Measurements from ENCODE around the gene PAN3. TPM values are rescaled to one million over a fixed set of nuclear protein-coding genes. Genes with fewer than 3 reads are reported as not detected.
A peak's percentile ranks its signal among the peaks of the same experiment; 100 is the strongest.
"Not testable (repeated sequence)": the region's sequence is repeated elsewhere in the genome, so short reads cannot be mapped to it uniquely, and the experiment has no call there.

The PAN3 gene
- total RNA-seq, 1 experiment from 2014 or later = 18.5 TPM

DNA sequence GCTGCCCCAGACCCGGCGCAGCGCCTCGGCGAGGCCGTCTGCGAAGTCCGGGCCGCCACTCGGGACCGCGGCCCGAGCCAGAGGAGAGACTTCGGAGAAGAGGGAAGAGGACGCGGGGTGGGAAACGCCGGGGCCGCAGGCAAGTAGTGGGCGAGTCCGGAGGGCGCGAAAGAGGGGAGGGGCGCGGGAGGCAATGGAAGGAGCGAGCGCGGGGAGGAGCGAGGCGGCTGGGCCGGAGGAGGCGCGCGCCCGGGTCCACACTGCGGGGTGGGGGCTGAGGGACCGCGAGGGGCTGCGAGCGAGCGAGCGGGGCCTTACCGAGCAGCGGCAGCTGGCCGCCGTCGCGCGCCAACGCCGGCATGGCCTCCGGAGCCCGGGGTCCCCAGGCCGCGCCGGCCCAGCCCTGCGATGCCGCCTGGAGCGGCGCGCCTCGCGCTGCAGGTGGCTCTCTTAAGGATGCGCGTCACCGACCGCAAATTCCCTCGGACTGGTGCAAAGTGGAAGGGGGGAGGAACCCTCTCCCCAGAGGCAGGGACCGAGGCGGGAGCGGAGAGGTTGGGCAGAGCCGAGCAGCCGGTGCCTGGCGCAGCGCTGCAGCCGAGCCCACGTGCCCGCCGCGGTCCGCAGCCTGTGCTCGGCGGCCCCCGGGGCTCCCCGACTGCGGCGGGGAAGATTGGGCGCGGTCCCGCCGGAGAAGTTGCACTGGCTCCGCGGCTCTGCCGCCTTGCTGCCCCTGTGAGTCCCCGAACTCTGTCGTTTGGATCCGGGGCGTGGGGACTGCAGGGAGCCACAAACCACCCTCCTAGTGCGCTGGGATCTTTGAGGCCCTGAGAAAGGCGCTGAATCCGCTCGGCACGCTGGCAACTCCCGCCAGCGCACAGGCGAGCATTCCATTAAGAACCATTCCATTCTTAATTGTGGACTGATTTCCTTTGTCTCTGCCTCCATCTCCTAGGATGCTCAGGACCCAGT is 37.9 kb upstream of the PAN3 start, which contains the start of gene FLT3:
Gene FLT3 (minus strand): TSS at position 427 of the 972 bp plus-strand sequence. CDS start 66 bp downstream, at position 361.
- no TSS peak for BruUV-seq (replicated peaks)
- Histone ChIP-seq H3K36me3 (ENCODE audit: control insufficient read depth, insufficient read depth, low read length) (no peaks in the 10 kb centered on the region), H3K4me1 (ENCODE audit: control insufficient read depth, insufficient read depth, low read length) (no peaks in the 10 kb centered on the region), H3K4me3 (ENCODE audit: low read depth in 2 of 2, low read length in 2 of 2) (peak within 1 kb of the TSS; percentile 26 to 33), H3K27ac (ENCODE audit: low read length) (no peak within 1 kb of the TSS), H3K27me3 (ENCODE audit: control insufficient read depth, insufficient read depth, low read length) (peaks cover 31% of the 10 kb centered on the region), H3K9me3 (ENCODE audit: control insufficient read depth, insufficient read depth, low read depth, low read length) (no peaks in the 10 kb centered on the region)
- in situ Hi-C loops (cut with HindIII; ENCODE audit: low pct_unique_long_range_greater_than_20kb, low sequenced_read_pairs) (no loop called here), intact Hi-C loops (cut with micrococcal nuclease; ENCODE audit: unreplicated experiment) (no loop called here)
- POLR2A ChIA-PET = no interaction called here
- CTCF ChIA-PET = no interaction called here
- TF ChIP-seq POLR2AphosphoS5 (IDR thresholded peaks at IDR 0.05; ENCODE audit: low read depth, low read length) (no peak), SIN3A (IDR thresholded peaks at IDR 0.05; ENCODE audit: borderline replicate concordance, insufficient read depth, low read depth, low read length) (no peak), TCF7L2 (IDR thresholded peaks at IDR 0.05; ENCODE audit: low read depth, low read length) (no peak)
- TF ChIP-seq, protein P1, sequence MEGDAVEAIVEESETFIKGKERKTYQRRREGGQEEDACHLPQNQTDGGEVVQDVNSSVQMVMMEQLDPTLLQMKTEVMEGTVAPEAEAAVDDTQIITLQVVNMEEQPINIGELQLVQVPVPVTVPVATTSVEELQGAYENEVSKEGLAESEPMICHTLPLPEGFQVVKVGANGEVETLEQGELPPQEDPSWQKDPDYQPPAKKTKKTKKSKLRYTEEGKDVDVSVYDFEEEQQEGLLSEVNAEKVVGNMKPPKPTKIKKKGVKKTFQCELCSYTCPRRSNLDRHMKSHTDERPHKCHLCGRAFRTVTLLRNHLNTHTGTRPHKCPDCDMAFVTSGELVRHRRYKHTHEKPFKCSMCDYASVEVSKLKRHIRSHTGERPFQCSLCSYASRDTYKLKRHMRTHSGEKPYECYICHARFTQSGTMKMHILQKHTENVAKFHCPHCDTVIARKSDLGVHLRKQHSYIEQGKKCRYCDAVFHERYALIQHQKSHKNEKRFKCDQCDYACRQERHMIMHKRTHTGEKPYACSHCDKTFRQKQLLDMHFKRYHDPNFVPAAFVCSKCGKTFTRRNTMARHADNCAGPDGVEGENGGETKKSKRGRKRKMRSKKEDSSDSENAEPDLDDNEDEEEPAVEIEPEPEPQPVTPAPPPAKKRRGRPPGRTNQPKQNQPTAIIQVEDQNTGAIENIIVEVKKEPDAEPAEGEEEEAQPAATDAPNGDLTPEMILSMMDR (IDR thresholded peaks at IDR 0.05) = no peak
- TF ChIP-seq, protein P2, sequence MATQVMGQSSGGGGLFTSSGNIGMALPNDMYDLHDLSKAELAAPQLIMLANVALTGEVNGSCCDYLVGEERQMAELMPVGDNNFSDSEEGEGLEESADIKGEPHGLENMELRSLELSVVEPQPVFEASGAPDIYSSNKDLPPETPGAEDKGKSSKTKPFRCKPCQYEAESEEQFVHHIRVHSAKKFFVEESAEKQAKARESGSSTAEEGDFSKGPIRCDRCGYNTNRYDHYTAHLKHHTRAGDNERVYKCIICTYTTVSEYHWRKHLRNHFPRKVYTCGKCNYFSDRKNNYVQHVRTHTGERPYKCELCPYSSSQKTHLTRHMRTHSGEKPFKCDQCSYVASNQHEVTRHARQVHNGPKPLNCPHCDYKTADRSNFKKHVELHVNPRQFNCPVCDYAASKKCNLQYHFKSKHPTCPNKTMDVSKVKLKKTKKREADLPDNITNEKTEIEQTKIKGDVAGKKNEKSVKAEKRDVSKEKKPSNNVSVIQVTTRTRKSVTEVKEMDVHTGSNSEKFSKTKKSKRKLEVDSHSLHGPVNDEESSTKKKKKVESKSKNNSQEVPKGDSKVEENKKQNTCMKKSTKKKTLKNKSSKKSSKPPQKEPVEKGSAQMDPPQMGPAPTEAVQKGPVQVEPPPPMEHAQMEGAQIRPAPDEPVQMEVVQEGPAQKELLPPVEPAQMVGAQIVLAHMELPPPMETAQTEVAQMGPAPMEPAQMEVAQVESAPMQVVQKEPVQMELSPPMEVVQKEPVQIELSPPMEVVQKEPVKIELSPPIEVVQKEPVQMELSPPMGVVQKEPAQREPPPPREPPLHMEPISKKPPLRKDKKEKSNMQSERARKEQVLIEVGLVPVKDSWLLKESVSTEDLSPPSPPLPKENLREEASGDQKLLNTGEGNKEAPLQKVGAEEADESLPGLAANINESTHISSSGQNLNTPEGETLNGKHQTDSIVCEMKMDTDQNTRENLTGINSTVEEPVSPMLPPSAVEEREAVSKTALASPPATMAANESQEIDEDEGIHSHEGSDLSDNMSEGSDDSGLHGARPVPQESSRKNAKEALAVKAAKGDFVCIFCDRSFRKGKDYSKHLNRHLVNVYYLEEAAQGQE (IDR thresholded peaks at IDR 0.05; ENCODE audit: insufficient read depth in 1 of 2, low read depth in 2 of 2, low read length in 1 of 2) = no peak
- peak; percentile 89 for ATAC-seq
- DNase-seq (ENCODE audit: low read depth, low spot score) = no peak

GRCh38 chr13:28101886-28102285 is 36.5 kb upstream of the PAN3 start:
- intact Hi-C loops (cut with micrococcal nuclease; ENCODE audit: unreplicated experiment); H3K9me3 ChIP-seq (ENCODE audit: control insufficient read depth, insufficient read depth, low read depth, low read length); BruUV-seq (replicated peaks); CTCF ChIA-PET; ATAC-seq; H3K4me1 ChIP-seq (ENCODE audit: control insufficient read depth, insufficient read depth, low read length); DNase-seq (ENCODE audit: low read depth, low spot score); in situ Hi-C loops (cut with HindIII; ENCODE audit: low pct_unique_long_range_greater_than_20kb, low sequenced_read_pairs); H3K4me3 ChIP-seq (ENCODE audit: low read depth in 2 of 2, low read length in 2 of 2); H3K36me3 ChIP-seq (ENCODE audit: control insufficient read depth, insufficient read depth, low read length); POLR2A ChIA-PET; H3K27ac ChIP-seq (ENCODE audit: low read length): not testable (repeated sequence)
- peaks cover 28% of the 10 kb centered on the region for H3K27me3 ChIP-seq (ENCODE audit: control insufficient read depth, insufficient read depth, low read length)

DNA sequence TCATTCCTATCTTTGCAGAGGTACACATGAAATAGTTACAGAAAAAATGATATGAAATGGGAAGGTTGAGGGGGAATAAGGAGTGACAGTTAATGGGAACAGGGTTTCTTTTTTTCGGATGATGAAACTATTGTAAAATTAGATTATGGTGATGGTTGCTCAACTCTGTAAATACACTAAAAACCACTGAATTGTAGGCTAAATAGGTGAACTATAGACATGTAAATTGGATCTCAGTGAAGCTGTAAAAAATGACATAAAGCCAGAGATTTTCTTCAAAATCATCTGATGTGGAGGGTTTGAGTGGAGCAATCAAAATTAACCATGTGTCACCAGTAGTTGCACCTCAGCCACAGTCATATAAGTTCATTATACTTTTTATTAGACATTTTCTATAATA is 31.4 kb upstream of the PAN3 start:
- intact Hi-C loops (cut with micrococcal nuclease; ENCODE audit: unreplicated experiment) = no loop called here
- ATAC-seq = no peak
- no TSS peak for BruUV-seq (replicated peaks)
- H3K27ac ChIP-seq (ENCODE audit: low read length) = no peak overlapping the region
- H3K36me3 ChIP-seq (ENCODE audit: control insufficient read depth, insufficient read depth, low read length) = no peaks in the 10 kb centered on the region
- no peaks in the 10 kb centered on the region for H3K9me3 ChIP-seq (ENCODE audit: control insufficient read depth, insufficient read depth, low read depth, low read length)
- peaks cover 2% of the 10 kb centered on the region; the same call in 1 of the 2 replicates for H3K27me3 ChIP-seq (ENCODE audit: control insufficient read depth, insufficient read depth, low read length)
- POLR2A ChIA-PET = no interaction called here
- no peak for TF ChIP-seq POLR2AphosphoS5 (IDR thresholded peaks at IDR 0.05; ENCODE audit: low read depth, low read length)
- CTCF ChIA-PET = no interaction called here
- no peak for DNase-seq (ENCODE audit: low read depth, low spot score)
- no peaks in the 10 kb centered on the region for H3K4me1 ChIP-seq (ENCODE audit: control insufficient read depth, insufficient read depth, low read length)
- H3K4me3 ChIP-seq (ENCODE audit: low read depth in 2 of 2, low read length in 2 of 2) = no peak overlapping the region
- in situ Hi-C loops (cut with HindIII; ENCODE audit: low pct_unique_long_range_greater_than_20kb, low sequenced_read_pairs) = no loop called here

Data from Panc1 (cell line).